Suprapubic skin (tissue), 4 donors: Measurements from ENCODE around the gene ZDHHC14.

ENCODE experiments used
- CTCF ChIP-seq, 2 donors: fragments of 200-600 bp in 1 of 2; fragments of 450-650 bp in 1 of 2; sonication (generic) in 1 of 2; IDR thresholded peaks; one replicate each; pipeline ENCODE4 v1.5.1; 2016 to 2019; ENCODE audit warnings: antibody characterized with exemption in 2 of 2, mild to moderate bottlenecking in 1 of 2, moderate library complexity in 1 of 2
- EP300 ChIP-seq: sonication (generic); formaldehyde crosslinking; IDR thresholded peaks from one replicate; pipeline ENCODE4 v1.6.1; 2017; ENCODE audit warnings: antibody characterized with exemption
- POLR2A ChIP-seq, 2 donors: fragments of 450-650 bp; IDR thresholded peaks; one replicate each; pipeline ENCODE4 v1.6.1; 2017; ENCODE audit warnings: antibody characterized with exemption in 2 of 2, mild to moderate bottlenecking in 2 of 2, moderate library complexity in 2 of 2
- POLR2AphosphoS5 ChIP-seq, 3 donors: sonication (generic); formaldehyde crosslinking; IDR thresholded peaks; one replicate each; pipeline ENCODE4 v1.6.1; 2017; ENCODE audit warnings: antibody characterized with exemption in 3 of 3

- TF ChIP-seq CTCF (IDR thresholded peaks at IDR 0.05) (no peak), POLR2AphosphoS5 (IDR thresholded peaks at IDR 0.05) (no peak), POLR2A (IDR thresholded peaks at IDR 0.05) (no peak), EP300 (no peak)
Measured at GRCh38 chr6:157368359-157369049, 12.5 kb upstream of the ZDHHC14 start.
